PC-3 (cell line): ENCODE measurements around the gene TSPYL4. TPM values are rescaled to one million over a fixed set of nuclear protein-coding genes. Genes with fewer than 3 reads are reported as not detected.

Experiments used
- ATAC-seq: fragments of 200-7000 bp; cut with Tn5 transposase; 2 replicates; pipeline ENCODE4 v1.9.1; 2020; ENCODE audit warnings: mild to moderate bottlenecking, moderate library complexity
- BruUV-seq: library from RNA; stranded (reverse); fragments of 400-500 nt; replicated peaks from 2 replicates; lab custom pipeline; 2021; lab: Mats Ljungman, UMichigan
- CTCF ChIA-PET: fragments of 300-600 bp; sonication (Branson Sonifier 250); formaldehyde crosslinking; loops from one replicate; lab custom pipeline; 2022; ENCODE audit warnings: antibody characterized with exemption; lab: Charles Lee
- POLR2A ChIA-PET: fragments of 300-600 bp; sonication (Branson Sonifier 250); formaldehyde crosslinking; loops from one replicate; lab custom pipeline; 2022; ENCODE audit warnings: antibody characterized with exemption; ENCODE audit not compliant: unreplicated experiment; lab: Charles Lee
- DNase-seq: peaks from one replicate; pipeline ENCODE4 v3.0.0-alpha.2; 2015
- H2AFZ ChIP-seq: fragments of 300-600 bp; sonication (generic); 2 replicates; pipeline ENCODE4 v1.6.0; 2016; ENCODE audit warnings: antibody characterized with exemption, low read length
- H3F3A ChIP-seq: fragments of 300-600 bp; sonication (generic); one replicate; pipeline ENCODE4 v1.6.0; 2017; ENCODE audit warnings: antibody characterized with exemption, low read length, control low read depth, mild to moderate bottlenecking; ENCODE audit not compliant: unreplicated experiment
- H3K27ac ChIP-seq: fragments of 300-600 bp; sonication (generic); 2 replicates; pipeline ENCODE4 v1.5.1; 2016; ENCODE audit warnings: mild to moderate bottlenecking, low read length
- H3K27me3 ChIP-seq: fragments of 300-600 bp; sonication (generic); 2 replicates; pipeline ENCODE4 v1.6.1; 2016; ENCODE audit warnings: low read length, mixed read lengths
- H3K36me3 ChIP-seq: fragments of 300-600 bp; sonication (generic); 2 replicates; pipeline ENCODE4 v1.6.1; 2016; ENCODE audit warnings: low read depth, mixed run types, low read length, mixed read lengths
- H3K4me1 ChIP-seq: fragments of 300-600 bp; sonication (generic); 2 replicates; pipeline ENCODE4 v1.5.1; 2016; ENCODE audit warnings: low read length; ENCODE audit not compliant: insufficient read depth
- H3K4me2 ChIP-seq: fragments of 300-600 bp; sonication (generic); 2 replicates; pipeline ENCODE4 v1.6.0; 2016; ENCODE audit warnings: low read length
- H3K4me3 ChIP-seq: fragments of 300-600 bp; sonication (generic); 2 replicates; pipeline ENCODE4 v1.5.1; 2016; ENCODE audit warnings: mild to moderate bottlenecking, low read length, mixed read lengths
- H3K79me2 ChIP-seq: fragments of 300-600 bp; sonication (generic); 2 replicates; pipeline ENCODE4 v1.6.1; 2017; ENCODE audit warnings: low read length, mixed read lengths
- H3K9ac ChIP-seq: fragments of 300-600 bp; sonication (generic); 2 replicates; pipeline ENCODE4 v1.6.0; 2016; ENCODE audit warnings: mild to moderate bottlenecking, low read length
- H3K9me2 ChIP-seq: fragments of 300-600 bp; sonication (generic); replicated peaks from 2 replicates; pipeline ENCODE4 v1.6.1; 2016; ENCODE audit warnings: mixed run types, low read length, mixed read lengths
- H3K9me3 ChIP-seq: fragments of 300-600 bp; sonication (generic); 2 replicates; pipeline ENCODE4 v1.6.1; 2016; ENCODE audit warnings: low read length, mixed read lengths
- H4K20me1 ChIP-seq: fragments of 300-600 bp; sonication (generic); 2 replicates; pipeline ENCODE4 v1.6.1; 2016; ENCODE audit warnings: low read length, mixed read lengths
- CTCF ChIP-seq: fragments of 300-600 bp; sonication (generic); conservative IDR thresholded peaks from 2 replicates; pipeline ENCODE4 v1.5.1; 2017; ENCODE audit warnings: antibody characterized with exemption, low read depth, mild to moderate bottlenecking, low read length
- EZH2 ChIP-seq: fragments of 300-600 bp; sonication (generic); IDR thresholded peaks from one replicate; pipeline ENCODE4 v1.6.1; 2017; ENCODE audit warnings: antibody characterized with exemption, mild to moderate bottlenecking, low read length; ENCODE audit not compliant: unreplicated experiment
- EZH2phosphoT487 ChIP-seq: fragments of 300-600 bp; sonication (generic); IDR thresholded peaks from 2 replicates; pipeline ENCODE4 v1.6.1; 2018; ENCODE audit warnings: mild to moderate bottlenecking, antibody characterized with exemption, low read length, borderline replicate concordance
- intact Hi-C: fragments of 100-400 bp; cut with micrococcal nuclease; formaldehyde crosslinking; loops from 2 replicates; pipeline ENCODE4 v1.9.0; 2023
- total RNA-seq: library from RNA; depleted of rRNA; stranded (reverse); fragments of >200 nt; gene quantifications from 2 replicates; pipeline ENCODE4 v1.2.3, GENCODE V29; 2014

The TSPYL4 gene
- total RNA-seq, 1 experiment from 2014 or later = 8.0 TPM

- H3K9me3 ChIP-seq = no peaks in the 10 kb centered on the region
- no TSS peak for BruUV-seq
- H3K4me2 ChIP-seq = no peak overlapping the region
- no peaks in the 10 kb centered on the region for H3K4me1 ChIP-seq
- no peak overlapping the region for H3K27ac ChIP-seq
- no peak overlapping the region for H3K9ac ChIP-seq
- no peak overlapping the region for H3K4me3 ChIP-seq
- no peak overlapping the region for H2AFZ ChIP-seq
- H3K27me3 ChIP-seq = no peaks in the 10 kb centered on the region
- no peaks in the 10 kb centered on the region for H3F3A ChIP-seq
- no peaks in the 10 kb centered on the region for H4K20me1 ChIP-seq
- no peaks in the 10 kb centered on the region for H3K36me3 ChIP-seq
- DNase-seq = no peak
- TF ChIP-seq EZH2phosphoT487 (no peak), EZH2 (no peak), CTCF (no peak)
- intact Hi-C loops = no loop called here
- H3K79me2 ChIP-seq = no peaks in the 10 kb centered on the region
- ChIA-PET CTCF (no interaction called here), POLR2A (no interaction called here)
- no peak for ATAC-seq
- H3K9me2 ChIP-seq = no peaks in the 10 kb centered on the region
These were observed 38.7 kb upstream of the TSPYL4 start for GRCh38 chr6:116292553-116292952.

GRCh38 chr6:116291701-116292396, 38.0 kb upstream of the TSPYL4 start:
- CTCF ChIA-PET = no interaction called here
- ATAC-seq = no peak
- H3K4me3 ChIP-seq = no peak overlapping the region
- no peaks in the 10 kb centered on the region for H3F3A ChIP-seq
- no peak overlapping the region for H3K9ac ChIP-seq
- no peaks in the 10 kb centered on the region for H3K9me2 ChIP-seq
- POLR2A ChIA-PET = no interaction called here
- intact Hi-C loops = no loop called here
- no peak for DNase-seq
- H3K27ac ChIP-seq = no peak overlapping the region
- no peaks in the 10 kb centered on the region for H3K36me3 ChIP-seq
- H4K20me1 ChIP-seq = no peaks in the 10 kb centered on the region
- no peaks in the 10 kb centered on the region for H3K27me3 ChIP-seq
- TF ChIP-seq EZH2phosphoT487 = no peak
- no peak for TF ChIP-seq EZH2
- TF ChIP-seq CTCF = no peak
- H3K4me2 ChIP-seq = no peak overlapping the region
- H3K9me3 ChIP-seq = no peaks in the 10 kb centered on the region
- no peak overlapping the region for H2AFZ ChIP-seq
- no peaks in the 10 kb centered on the region for H3K4me1 ChIP-seq
- no peaks in the 10 kb centered on the region for H3K79me2 ChIP-seq
- BruUV-seq = no TSS peak

GRCh38 chr6:116290799-116291198, 36.9 kb upstream of the TSPYL4 start:
- intact Hi-C loops = no loop called here
- TF ChIP-seq EZH2phosphoT487 (no peak), CTCF (no peak), EZH2 (no peak)
- no peaks in the 10 kb centered on the region for H3K9me3 ChIP-seq
- ATAC-seq = no peak
- no peaks in the 10 kb centered on the region for H3K79me2 ChIP-seq
- H3K36me3 ChIP-seq = no peaks in the 10 kb centered on the region
- no peaks in the 10 kb centered on the region for H3K27me3 ChIP-seq
- H4K20me1 ChIP-seq = no peaks in the 10 kb centered on the region
- no peaks in the 10 kb centered on the region for H3K9me2 ChIP-seq
- no peaks in the 10 kb centered on the region for H3F3A ChIP-seq
- BruUV-seq = no TSS peak
- no peak overlapping the region for H3K9ac ChIP-seq
- H2AFZ ChIP-seq = no peak overlapping the region
- no peak for DNase-seq
- H3K4me2 ChIP-seq = no peak overlapping the region
- H3K27ac ChIP-seq = no peak overlapping the region
- no peak overlapping the region for H3K4me3 ChIP-seq
- ChIA-PET CTCF (no interaction called here), POLR2A (no interaction called here)
- no peaks in the 10 kb centered on the region for H3K4me1 ChIP-seq
